Gastroesophageal sphincter (tissue), 4 donors: ENCODE data around the gene KDM4F. TPM values are rescaled to one million over a fixed set of nuclear protein-coding genes. Genes with fewer than 3 reads are reported as not detected.

Source experiments
- ATAC-seq: fragments of 150-250 bp; one replicate; pipeline ENCODE4 v1.9.1; 2016; ENCODE audit warnings: mild to moderate bottlenecking, moderate library complexity
- H3K27ac ChIP-seq, 4 donors: fragments of 200-600 bp; sonication (generic) in 3 of 4; 1 replicate in 3 of 4; 2 replicates in 1 of 4; pipeline ENCODE4 v1.5.1; 2016 to 2019
- H3K27me3 ChIP-seq: fragments of 200-600 bp; sonication (generic); one replicate; pipeline ENCODE4 v1.5.1; 2019
- H3K36me3 ChIP-seq, 2 donors: fragments of 200-600 bp; sonication (generic); one replicate each; pipeline ENCODE4 v1.5.1; 2019; ENCODE audit warnings: control low read depth in 1 of 2
- H3K4me1 ChIP-seq, 3 donors: fragments of 200-600 bp; sonication (generic); 1 replicate in 2 of 3; 2 replicates in 1 of 3; pipeline ENCODE4 v1.5.1; 2016 to 2019; ENCODE audit warnings: control low read depth in 2 of 3
- H3K4me3 ChIP-seq, 2 donors: fragments of 200-600 bp; sonication (generic); one replicate each; pipeline ENCODE4 v1.5.1; 2019; ENCODE audit warnings: mild to moderate bottlenecking in 1 of 2, moderate library complexity in 1 of 2
- H3K9me3 ChIP-seq, 3 donors: fragments of 200-600 bp; sonication (generic); one replicate each; pipeline ENCODE4 v1.5.1; 2017 to 2019; ENCODE audit warnings: control low read depth in 2 of 3
- CTCF ChIP-seq, 4 experiments: fragments of 200-600 bp in 2 of 4; fragments of 450-650 bp in 2 of 4; sonication (generic) in 1 of 4; IDR thresholded peaks; one replicate each; pipeline ENCODE4 v1.5.1; 2017 to 2019; ENCODE audit warnings: antibody characterized with exemption in 4 of 4, mild to moderate bottlenecking in 2 of 4, moderate library complexity in 2 of 4
- EP300 ChIP-seq: sonication (generic); formaldehyde crosslinking; IDR thresholded peaks from one replicate; pipeline ENCODE4 v1.6.1; 2017; ENCODE audit warnings: antibody characterized with exemption, mild to moderate bottlenecking
- POLR2A ChIP-seq, 2 donors: fragments of 450-650 bp; IDR thresholded peaks; one replicate each; pipeline ENCODE4 v1.6.1; 2017; ENCODE audit warnings: antibody characterized with exemption in 2 of 2, mild to moderate bottlenecking in 2 of 2, moderate library complexity in 1 of 2
- POLR2AphosphoS5 ChIP-seq: sonication (generic); formaldehyde crosslinking; IDR thresholded peaks from one replicate; pipeline ENCODE4 v1.6.1; 2017; ENCODE audit warnings: antibody characterized with exemption
- WGBS, 2 donors: methylation state at CpG; one replicate each; pipeline ENCODE4 v1.1.5; 2018; ENCODE audit warnings: low coverage in 1 of 2; 5-methylcytosine and 5-hydroxymethylcytosine counted together
- total RNA-seq, 4 donors: library from RNA; depleted of rRNA; stranded (reverse); fragments of >200 nt; gene quantifications; one replicate each; pipeline ENCODE4 v1.1.0, GENCODE V29; 2016

The KDM4F gene
- total RNA-seq, 4 donors from 2014 or later, result 0.15 TPM; not detected in 3

- H3K27ac ChIP-seq, result no peak overlapping the region
Measured at GRCh38 chr11:95084509-95084908, 35.3 kb downstream of the KDM4F start.

GRCh38 chr11:95085117-95085816 lies 36.0 kb downstream of the KDM4F start:
- TF ChIP-seq POLR2A (IDR thresholded peaks at IDR 0.05) (no peak), POLR2AphosphoS5 (no peak), CTCF (IDR thresholded peaks at IDR 0.05) (no peak), EP300 (no peak)
- Histone ChIP-seq H3K9me3 (no peaks in the 10 kb centered on the region), H3K27me3 (no peaks in the 10 kb centered on the region), H3K4me1 (peaks cover 0 to 20% (median 0%) of the 10 kb centered on the region in 3 donors), H3K4me3 (no peak overlapping the region), H3K27ac (no peak overlapping the region), H3K36me3 (no peaks in the 10 kb centered on the region)
- WGBS, 2 donors, result 70 to 76% methylated on average over 2 to 3 of the region's 3 CpGs
- ATAC-seq, result no peak

More at GRCh38 chr11:95084509-95084908, 35.3 kb downstream of the KDM4F start:
- ATAC-seq, result no peak
- TF ChIP-seq POLR2AphosphoS5 (no peak), POLR2A (IDR thresholded peaks at IDR 0.05) (no peak), CTCF (IDR thresholded peaks at IDR 0.05) (no peak), EP300 (no peak)
- Histone ChIP-seq H3K4me1 (peaks cover 0 to 19% (median 0%) of the 10 kb centered on the region in 3 donors), H3K27me3 (no peaks in the 10 kb centered on the region), H3K9me3 (no peaks in the 10 kb centered on the region), H3K36me3 (no peaks in the 10 kb centered on the region), H3K4me3 (no peak overlapping the region)

- TF ChIP-seq CTCF (IDR thresholded peaks at IDR 0.05) (no peak), EP300 (no peak), POLR2A (IDR thresholded peaks at IDR 0.05) (no peak), POLR2AphosphoS5 (no peak)
- no peaks in the 10 kb centered on the region for H3K9me3 ChIP-seq
- H3K4me3 ChIP-seq, result no peak overlapping the region
- WGBS, 2 donors, result 78 to 82% methylated on average over 2 of the region's 2 CpGs
- H3K27me3 ChIP-seq, result no peaks in the 10 kb centered on the region
- peaks cover 5 to 25% (median 8%) of the 10 kb centered on the region in 3 donors for H3K4me1 ChIP-seq
- H3K36me3 ChIP-seq, result no peaks in the 10 kb centered on the region
- no peak for ATAC-seq
- H3K27ac ChIP-seq, result no peak overlapping the region
Measured at GRCh38 chr11:95086151-95086550, 36.9 kb downstream of the KDM4F start.

DNA sequence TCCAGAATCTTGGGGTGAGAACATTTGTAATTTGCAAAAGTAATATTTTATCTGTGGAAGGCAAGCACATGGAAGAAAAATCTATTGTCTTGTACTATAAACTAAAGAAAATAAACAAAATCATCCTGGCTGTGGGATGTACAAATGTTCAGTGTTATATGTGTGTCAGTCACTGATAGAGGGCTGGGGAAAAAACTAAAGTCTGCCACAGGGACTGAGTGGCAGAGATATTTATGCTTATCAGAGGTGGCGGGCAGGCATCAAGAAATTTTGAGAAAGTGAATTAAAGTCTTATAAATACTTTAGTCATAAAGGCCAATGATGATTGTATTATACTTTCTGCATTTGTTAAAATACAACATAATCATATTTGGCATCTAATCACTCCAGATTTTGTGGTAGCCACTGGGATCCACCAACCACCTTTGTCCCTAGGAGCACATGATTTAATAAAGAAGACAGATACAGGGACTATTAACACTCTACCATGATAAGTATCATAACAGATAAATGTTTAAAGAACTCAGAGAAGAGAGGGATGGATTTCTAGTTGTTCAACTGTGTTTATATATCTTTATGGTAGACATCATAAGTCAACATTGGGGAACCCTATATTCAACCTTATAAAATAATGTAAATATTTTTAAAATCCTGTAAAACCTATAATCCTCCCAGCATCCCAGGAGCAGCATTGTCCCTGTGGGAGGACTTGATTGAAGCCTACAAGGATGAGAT lies 37.8 kb downstream of the KDM4F start:
- TF ChIP-seq POLR2A (IDR thresholded peaks at IDR 0.05), result no peak
- TF ChIP-seq EP300, result no peak
- no peak for TF ChIP-seq CTCF (IDR thresholded peaks at IDR 0.05)
- no peak for ATAC-seq

More for the DNA sequence above, 37.8 kb downstream of the KDM4F start:
- Histone ChIP-seq H3K36me3 (no peaks in the 10 kb centered on the region), H3K27ac (no peak overlapping the region), H3K27me3 (no peaks in the 10 kb centered on the region), H3K4me1 (peaks cover 5 to 32% (median 10%) of the 10 kb centered on the region in 3 donors), H3K4me3 (no peak overlapping the region), H3K9me3 (no peaks in the 10 kb centered on the region)
- 100% methylated on average over 1 of the region's 1 CpG for WGBS, 2 donors
